Fibroblast of pulmonary artery (primary cell): ENCODE measurements around the gene SMARCE1.

Experiments used
- DNase-seq: peaks from one replicate; pipeline ENCODE4 v3.0.0-alpha.2; 2010; ENCODE audit warnings: low read depth
- H3K4me3 ChIP-seq: replicated peaks from 2 replicates; pipeline ENCODE4 v1.5.1; 2011; ENCODE audit warnings: low read depth, mild to moderate bottlenecking, control low read depth, low read length, moderate library complexity
- TF ChIP-seq, protein P1 (sequence below): IDR thresholded peaks from 2 replicates; pipeline ENCODE4 v1.5.1; 2011; ENCODE audit warnings: mild to moderate bottlenecking, control low read depth, low read length, inconsistent platforms; ENCODE audit errors: missing control alignments

Gene SMARCE1

DNA sequence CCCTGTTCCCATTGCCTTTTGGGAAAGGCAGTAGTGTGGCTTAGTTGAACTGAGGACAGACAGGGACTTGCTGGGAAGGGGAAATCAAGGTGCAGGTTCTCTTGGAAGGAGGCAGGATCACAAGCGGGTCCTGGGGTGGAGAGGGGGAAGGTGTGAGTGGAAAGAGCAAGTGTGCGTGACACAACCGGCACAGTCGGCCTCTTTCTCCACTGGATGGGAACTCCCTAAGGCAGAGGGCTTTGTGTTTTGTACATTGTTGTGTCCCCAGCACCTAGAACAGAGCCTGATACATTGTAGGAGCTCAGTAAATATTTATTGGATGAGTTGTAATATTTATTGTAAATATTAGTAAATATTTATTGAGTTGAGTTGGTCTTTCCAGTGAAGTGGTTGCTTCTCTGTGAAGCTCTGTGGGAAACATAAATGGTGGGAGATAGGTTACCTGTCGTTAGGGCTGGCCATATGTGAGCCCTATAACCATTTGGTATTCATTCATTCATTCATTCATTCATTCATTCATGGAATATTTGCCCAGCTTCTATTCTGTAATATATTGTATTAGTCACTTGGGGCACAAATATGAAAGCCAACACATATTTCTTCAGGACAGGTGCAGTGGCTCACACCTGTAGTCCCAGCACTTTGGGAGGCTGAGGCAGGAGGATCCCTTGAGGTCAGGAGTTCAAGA lies 34.0 kb downstream of the SMARCE1 start:
- no peak for DNase-seq
- TF ChIP-seq, protein P1, sequence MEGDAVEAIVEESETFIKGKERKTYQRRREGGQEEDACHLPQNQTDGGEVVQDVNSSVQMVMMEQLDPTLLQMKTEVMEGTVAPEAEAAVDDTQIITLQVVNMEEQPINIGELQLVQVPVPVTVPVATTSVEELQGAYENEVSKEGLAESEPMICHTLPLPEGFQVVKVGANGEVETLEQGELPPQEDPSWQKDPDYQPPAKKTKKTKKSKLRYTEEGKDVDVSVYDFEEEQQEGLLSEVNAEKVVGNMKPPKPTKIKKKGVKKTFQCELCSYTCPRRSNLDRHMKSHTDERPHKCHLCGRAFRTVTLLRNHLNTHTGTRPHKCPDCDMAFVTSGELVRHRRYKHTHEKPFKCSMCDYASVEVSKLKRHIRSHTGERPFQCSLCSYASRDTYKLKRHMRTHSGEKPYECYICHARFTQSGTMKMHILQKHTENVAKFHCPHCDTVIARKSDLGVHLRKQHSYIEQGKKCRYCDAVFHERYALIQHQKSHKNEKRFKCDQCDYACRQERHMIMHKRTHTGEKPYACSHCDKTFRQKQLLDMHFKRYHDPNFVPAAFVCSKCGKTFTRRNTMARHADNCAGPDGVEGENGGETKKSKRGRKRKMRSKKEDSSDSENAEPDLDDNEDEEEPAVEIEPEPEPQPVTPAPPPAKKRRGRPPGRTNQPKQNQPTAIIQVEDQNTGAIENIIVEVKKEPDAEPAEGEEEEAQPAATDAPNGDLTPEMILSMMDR: no peak
- H3K4me3 ChIP-seq: no peak overlapping the region

DNA sequence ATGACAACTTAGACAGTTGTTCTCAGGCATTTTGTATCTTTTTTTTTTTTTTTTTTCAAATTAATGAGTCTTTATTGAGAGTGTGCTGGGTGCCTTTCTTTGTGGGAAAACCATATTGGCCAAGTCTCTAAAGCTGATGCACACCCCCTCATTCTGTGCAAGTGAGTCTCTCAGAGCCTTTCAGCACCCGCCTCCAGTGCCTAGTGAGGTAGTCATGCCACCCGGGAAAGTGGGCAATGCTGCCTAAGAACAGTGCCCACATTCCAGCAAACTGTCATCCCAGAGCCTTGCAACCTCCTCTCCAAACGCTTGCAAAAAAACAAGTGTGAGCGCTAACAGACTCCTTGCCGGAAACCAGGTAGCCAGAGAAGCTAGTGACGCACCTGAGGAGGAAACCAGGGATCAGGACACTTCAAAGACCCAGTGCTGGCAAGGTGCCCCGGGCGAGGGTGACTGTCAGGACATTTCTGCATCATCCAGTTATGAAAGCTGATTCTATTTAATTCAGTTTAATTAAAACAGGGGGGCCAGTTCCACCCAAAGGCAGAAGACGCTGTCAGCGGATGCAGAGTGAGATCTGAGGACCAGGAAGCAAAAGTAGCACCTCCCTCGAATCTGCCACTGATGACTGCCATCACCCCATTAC lies 34.9 kb downstream of the SMARCE1 start:
- TF ChIP-seq, protein P1: no peak
- H3K4me3 ChIP-seq: no peak overlapping the region
- DNase-seq: no peak

DNA sequence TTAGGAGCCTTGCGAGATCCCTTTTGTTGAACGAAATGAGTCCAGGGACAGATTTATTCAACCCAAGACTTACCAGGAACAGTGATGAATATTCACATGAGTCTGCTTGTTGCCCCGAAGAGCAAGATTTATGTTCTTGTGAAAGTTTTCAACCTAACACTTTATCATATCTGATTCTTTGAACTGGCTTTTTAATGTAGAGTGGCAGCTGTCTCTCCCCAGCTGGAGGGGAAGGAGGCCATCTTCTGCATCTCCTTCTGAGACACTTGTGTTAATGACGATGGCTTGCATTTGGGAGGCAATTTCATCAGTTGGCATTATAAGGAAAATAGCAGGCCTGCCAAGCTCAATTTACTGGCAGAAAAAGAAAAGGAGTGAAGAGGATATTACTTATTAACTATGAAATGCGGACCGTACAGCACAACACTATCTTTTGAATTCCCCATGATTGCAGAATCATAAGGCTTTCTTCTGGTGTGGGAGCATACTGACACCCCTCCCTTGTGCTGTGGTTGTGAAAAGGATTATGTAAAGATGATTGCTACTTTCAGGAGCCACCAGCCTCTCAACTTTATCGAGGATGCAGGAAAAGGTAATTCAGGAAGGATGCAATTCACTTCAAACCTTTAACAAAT lies 35.7 kb downstream of the SMARCE1 start:
- no peak for DNase-seq
- TF ChIP-seq, protein P1: no peak
- H3K4me3 ChIP-seq: no peak overlapping the region

DNA sequence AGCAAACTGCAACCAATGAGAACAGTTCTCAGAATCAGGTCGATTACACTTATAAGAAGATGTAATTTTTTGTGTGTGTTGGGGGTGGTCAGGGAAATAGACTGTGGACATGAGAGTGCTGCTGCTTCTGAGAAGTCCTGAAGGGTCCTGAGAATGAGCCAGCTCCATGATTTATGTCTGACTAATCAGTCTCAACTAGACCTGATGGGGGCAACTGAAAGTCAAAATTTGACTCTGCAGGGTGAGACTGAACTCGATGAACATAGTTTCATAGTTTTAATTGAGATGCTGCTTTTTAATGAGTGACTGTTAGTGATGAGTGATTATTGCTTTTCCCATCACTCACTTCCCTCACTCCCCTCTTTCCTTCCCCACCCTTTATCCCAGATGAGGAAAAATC lies 37.3 kb downstream of the SMARCE1 start:
- DNase-seq: no peak
- TF ChIP-seq, protein P1: no peak
- no peak overlapping the region for H3K4me3 ChIP-seq

DNA sequence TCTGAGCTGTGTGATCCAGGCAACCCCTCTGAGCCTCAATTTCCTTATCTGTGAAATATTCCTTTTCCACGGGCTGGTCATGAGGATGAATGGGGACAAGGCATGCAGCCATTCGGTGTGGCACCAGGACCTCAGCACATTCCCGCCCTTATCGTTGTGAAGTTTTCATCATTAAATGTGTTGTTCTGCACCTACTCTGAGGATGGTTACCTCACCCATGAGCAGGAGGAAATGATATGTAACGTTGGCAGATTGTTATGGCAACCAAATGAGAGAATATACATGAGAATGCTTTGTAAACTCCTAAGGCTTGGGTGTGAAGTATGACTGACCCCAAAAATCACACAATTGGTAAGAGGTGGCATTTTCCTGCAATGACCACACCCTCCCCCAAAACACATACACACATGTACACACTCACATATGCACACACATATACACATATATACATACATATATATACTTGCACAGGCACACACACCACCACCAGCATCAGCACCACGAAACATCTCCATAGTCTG lies 39.5 kb downstream of the SMARCE1 start:
- no peak for DNase-seq
- no peak overlapping the region for H3K4me3 ChIP-seq
- TF ChIP-seq, protein P1: no peak

DNA sequence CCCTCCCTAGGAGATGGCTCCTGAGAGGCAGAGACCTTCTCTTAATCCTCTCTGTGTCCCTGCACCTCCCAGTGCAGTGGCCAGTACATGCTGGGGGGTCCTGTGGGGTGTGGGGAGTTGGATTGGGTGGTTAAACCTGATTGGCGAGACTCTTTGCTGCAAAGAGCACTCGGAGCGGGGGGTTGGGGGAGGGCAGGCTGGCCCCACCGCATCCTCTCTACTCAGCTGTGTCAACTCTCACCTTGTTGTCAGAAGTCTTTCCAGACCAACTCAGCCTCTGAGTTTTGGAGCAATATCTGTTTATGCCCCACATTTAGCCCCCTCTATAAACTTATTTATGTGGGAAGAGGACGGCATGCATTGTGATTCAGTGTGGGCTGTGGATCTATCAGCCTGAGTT lies 40.0 kb downstream of the SMARCE1 start:
- TF ChIP-seq, protein P1: no peak
- DNase-seq: no peak
- H3K4me3 ChIP-seq: no peak overlapping the region
